ENCODE results near the gene EPHA10.
A peak's percentile ranks its signal among the peaks of the same experiment; 100 is the strongest.

The EPHA10 gene

GRCh38 chr1:37807555-37808368 is 42.8 kb upstream of the EPHA10 start, which contains the start of the genes C1orf122 and YRDC:
Gene C1orf122 (plus strand): TSS chr1:37807790. CDS start chr1:37808405, 615 bp downstream.
Gene YRDC (minus strand): TSS chr1:37808208. CDS start chr1:37808180, 28 bp downstream.
- TF ChIP-seq CTCF (IDR thresholded peaks at IDR 0.05; ENCODE audit: control insufficient read depth, extremely low read depth, insufficient read depth) = no peak
- peak within 1 kb of the TSS; percentile 73 for H3K4me3 ChIP-seq (ENCODE audit: low read depth, low read length)
- peak; percentile 70 for DNase-seq (ENCODE audit: low read depth)

- no peak for TF ChIP-seq CTCF (IDR thresholded peaks at IDR 0.05; ENCODE audit: control insufficient read depth, extremely low read depth, insufficient read depth)
- DNase-seq (ENCODE audit: low read depth) = no peak
- H3K4me3 ChIP-seq (ENCODE audit: low read depth, low read length) = peak overlapping the region; percentile 73
Observed at GRCh38 chr1:37807220-37807554, 42.3 kb upstream of the EPHA10 start.

DNA sequence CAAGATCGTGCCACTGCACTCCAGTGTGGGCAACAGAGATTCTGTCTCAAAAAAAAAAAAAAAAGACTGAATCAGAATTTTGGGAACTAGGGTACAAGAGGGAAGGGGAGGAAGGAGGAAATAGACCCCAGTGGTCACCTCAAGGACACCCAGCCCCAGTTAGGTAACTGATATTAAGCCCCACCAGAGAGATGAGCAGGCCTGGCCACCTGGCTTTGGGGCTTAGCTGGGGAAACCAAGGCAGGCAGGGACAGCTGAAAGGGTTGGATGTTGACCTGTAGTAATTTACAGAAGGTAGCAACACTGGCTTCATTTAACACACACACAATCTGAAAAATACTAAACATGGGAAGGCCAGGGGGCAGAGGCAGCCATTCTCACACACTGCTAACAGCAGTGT is 37.5 kb upstream of the EPHA10 start:
- no peak for TF ChIP-seq CTCF (IDR thresholded peaks at IDR 0.05; ENCODE audit: control insufficient read depth, extremely low read depth, insufficient read depth)
- no peak overlapping the region for H3K4me3 ChIP-seq (ENCODE audit: low read depth, low read length)
- DNase-seq (ENCODE audit: low read depth) = no peak

- no peak for TF ChIP-seq CTCF (IDR thresholded peaks at IDR 0.05; ENCODE audit: control insufficient read depth, extremely low read depth, insufficient read depth)
- DNase-seq (ENCODE audit: low read depth) = no peak
- H3K4me3 ChIP-seq (ENCODE audit: low read depth, low read length) = no peak overlapping the region
Observed at GRCh38 chr1:37797750-37798345, 32.9 kb upstream of the EPHA10 start.

GRCh38 chr1:37795340-37796125 is 30.6 kb upstream of the EPHA10 start:
- no peak for TF ChIP-seq CTCF (IDR thresholded peaks at IDR 0.05; ENCODE audit: control insufficient read depth, extremely low read depth, insufficient read depth)
- DNase-seq (ENCODE audit: low read depth) = peak; percentile 45
- peak overlapping the region; percentile 57; the same call in 1 of the 2 replicates for H3K4me3 ChIP-seq (ENCODE audit: low read depth, low read length)

DNA sequence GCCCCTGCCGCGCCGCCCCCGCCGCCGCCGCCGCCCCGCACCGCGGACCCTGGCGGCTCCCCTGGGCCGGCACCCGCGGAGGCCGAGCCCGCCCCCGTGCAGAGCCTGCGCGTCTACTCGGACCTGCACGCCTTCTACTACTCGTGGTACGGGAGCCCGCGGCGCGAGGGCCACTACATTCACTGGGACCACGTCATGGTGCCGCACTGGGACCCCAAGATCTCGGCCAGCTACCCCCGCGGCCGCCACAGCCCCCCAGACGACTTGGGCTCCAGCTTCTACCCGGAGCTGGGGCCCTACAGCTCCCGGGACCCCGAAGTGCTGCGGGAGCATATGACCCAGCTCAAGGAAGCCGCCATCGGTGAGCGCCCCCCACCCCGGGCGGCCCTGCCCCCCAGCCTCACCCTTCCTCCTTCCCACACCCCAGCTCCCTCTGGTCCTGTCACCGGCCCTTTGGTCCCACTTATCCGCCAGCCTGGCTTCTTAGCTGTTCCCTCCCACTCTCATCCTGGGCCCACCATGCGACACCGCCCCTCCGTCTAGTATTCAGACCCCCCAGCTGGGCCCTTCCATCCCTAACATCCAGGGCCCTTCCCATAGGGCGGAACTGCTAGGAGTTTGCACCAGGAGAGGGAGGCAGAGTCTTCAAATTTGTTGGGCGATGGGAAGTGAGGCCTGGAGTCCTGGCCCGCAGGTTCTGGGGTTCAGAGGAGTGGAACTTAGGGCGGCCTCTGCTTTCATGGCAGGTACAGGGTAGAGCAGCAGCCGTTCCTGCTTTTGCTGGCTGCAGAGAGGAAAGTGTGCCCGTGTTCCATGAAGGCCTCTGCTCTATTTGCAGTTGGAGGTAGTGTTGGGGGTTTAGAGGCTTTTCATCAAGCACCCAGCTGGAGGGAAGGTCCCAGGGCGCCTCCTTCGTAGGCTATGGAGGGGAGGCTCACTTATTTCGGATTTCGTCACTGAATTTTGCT is 29.7 kb upstream of the EPHA10 start:
- TF ChIP-seq CTCF (IDR thresholded peaks at IDR 0.05; ENCODE audit: control insufficient read depth, extremely low read depth, insufficient read depth) = no peak
- no peak for DNase-seq (ENCODE audit: low read depth)
- H3K4me3 ChIP-seq (ENCODE audit: low read depth, low read length) = peak overlapping the region; percentile 57

Data from LNCaP clone FGC (cell line).